ENCODE measurements around the gene ZNF790. TPM values are rescaled to one million over a fixed set of nuclear protein-coding genes. Genes with fewer than 3 reads are reported as not detected.
A peak's percentile ranks its signal among the peaks of the same experiment; 100 is the strongest.

Gene ZNF790
- total and polyA plus RNA-seq, 2 of the 13 experiments (the other 11 are each of a cell fraction or from before 2014, with no cell fraction given), result 1.3 to 5.3 TPM

GRCh38 chr19:36837176-36837905 lies 846 bp downstream of the ZNF790 start (continued):
- TF ChIP-seq ZNF615 (CRISPR knock-in tag; IDR thresholded peaks at IDR 0.05; ENCODE audit: borderline replicate concordance) (0 out of 2 replicates have a peak, but pooled peaks have one; percentile 4), ZUFSP (CRISPR knock-in tag; IDR thresholded peaks at IDR 0.05; ENCODE audit: borderline replicate concordance) (no peak), TGIF2 (CRISPR knock-in tag; IDR thresholded peaks at IDR 0.05) (no peak), ZNF44 (CRISPR knock-in tag; IDR thresholded peaks at IDR 0.05) (no peak)

GRCh38 chr19:36833430-36833829 lies 4.8 kb downstream of the ZNF790 start:
- no peak overlapping the region for H2AFZ ChIP-seq (ENCODE audit: low read length)
- no peak overlapping the region for H3K9ac ChIP-seq (ENCODE audit: insufficient read depth, low read depth, low read length)
- no peak overlapping the region for H3K27ac ChIP-seq (ENCODE audit: extremely low read length, insufficient read depth, low read length)
- ATAC-seq (no peak), DNase-seq (ENCODE audit: low spot score) (no peak), FAIRE-seq (no peak)
- ChIA-PET CTCF (ENCODE audit: low intra/inter-chr PET ratio, low total read pairs) (no interaction called here), POLR2A (no interaction called here)
- in situ Hi-C loops (cut with HindIII; ENCODE audit: extremely low pct_ligation_motif_present, low pct_unique_long_range_greater_than_20kb), result no loop called here
- 100% methylated on average over 2 of the region's 2 CpGs for WGBS (ENCODE audit: low lambda C conversion rate)
- no TSS peak for BruUV-seq (replicated peaks)
- H3K4me2 ChIP-seq (ENCODE audit: low read depth, low read length), result no peak overlapping the region
- H3K27me3 ChIP-seq (ENCODE audit: control insufficient read depth in 1 of 2, insufficient read depth in 2 of 2, low read length in 2 of 2), result no peaks in the 10 kb centered on the region; a peak in 1 of 5 replicates
- H4K20me1 ChIP-seq (ENCODE audit: insufficient read depth, low read length), result no peaks in the 10 kb centered on the region
- intact Hi-C loops (cut with micrococcal nuclease; ENCODE audit: unreplicated experiment), result no loop called here
- peaks cover 2 to 11% of the 10 kb centered on the region in 2 experiments; a peak in 1 of 5 replicates for H3K36me3 ChIP-seq (replicated peaks in 1 of 2; ENCODE audit: control insufficient read depth in 1 of 2, insufficient read depth in 2 of 2, low read length in 2 of 2)
- H3K9me3 ChIP-seq (ENCODE audit: low read length), result peaks cover 77% of the 10 kb centered on the region
- H3K4me3 ChIP-seq (replicated peaks in 1 of 3; ENCODE audit: insufficient read depth in 1 of 3, low read depth in 2 of 3, low read length in 3 of 3), result no peak overlapping the region
- no peak for TF ChIP-seq CHD4 (IDR thresholded peaks at IDR 0.05; ENCODE audit: borderline replicate concordance, low read length)
- no peak for TF ChIP-seq PHF8 (CRISPR knock-in tag; IDR thresholded peaks at IDR 0.05)
- no peak for TF ChIP-seq ZNF414 (CRISPR knock-in tag; IDR thresholded peaks at IDR 0.05)
- TF ChIP-seq ZNF816 (CRISPR knock-in tag; IDR thresholded peaks at IDR 0.05; ENCODE audit: borderline replicate concordance), result no peak
- TF ChIP-seq DNMT3B (CRISPR knock-in tag; conservative IDR thresholded peaks at IDR 0.05), result no peak
- no peak for TF ChIP-seq SMAD1 (CRISPR knock-in tag; IDR thresholded peaks at IDR 0.05; ENCODE audit: borderline replicate concordance, low read depth)
- TF ChIP-seq ZNF24 (IDR thresholded peaks at IDR 0.05), result no peak
- TF ChIP-seq KLF6 (CRISPR knock-in tag; IDR thresholded peaks at IDR 0.05), result no peak
- peak in 1 of 2 experiments; percentile 56; a peak in 3 of 4 replicates for TF ChIP-seq MAFK (conservative IDR thresholded peaks at IDR 0.05 in 1 of 2, IDR thresholded peaks at IDR 0.05 in 1 of 2; ENCODE audit: low read length in 2 of 2)
- TF ChIP-seq PRPF4 (IDR thresholded peaks at IDR 0.05; ENCODE audit: low read depth, low read length, poor library complexity, severe bottlenecking), result no peak
- TF ChIP-seq ZNF205 (CRISPR knock-in tag; IDR thresholded peaks at IDR 0.05), result no peak
- TF ChIP-seq FOXK2 (IDR thresholded peaks at IDR 0.05), result no peak
- peak; percentile 42; the same call in 1 of the 2 replicates for TF ChIP-seq MAFF (IDR thresholded peaks at IDR 0.05; ENCODE audit: low read depth, low read length)
- peaks cover 11% of the 10 kb centered on the region for H3K4me1 ChIP-seq (ENCODE audit: insufficient read depth, low read length)
- peaks cover 10% of the 10 kb centered on the region for H3K79me2 ChIP-seq (ENCODE audit: insufficient read depth, low read length)
